WTC11 (cell line): ENCODE results near the gene SCAF4.

ENCODE experiments used
- CTCF ChIP-seq: fragments of 200-600 bp; IDR thresholded peaks from 2 replicates; pipeline ENCODE4 v1.8.0; 2022; ENCODE audit warnings: antibody characterized with exemption
- IRF1 ChIP-seq: sonication (generic); formaldehyde crosslinking; IDR thresholded peaks from 2 replicates; pipeline ENCODE4 v1.8.0; 2023; ENCODE audit warnings: missing genetic modification reagents

DNA sequence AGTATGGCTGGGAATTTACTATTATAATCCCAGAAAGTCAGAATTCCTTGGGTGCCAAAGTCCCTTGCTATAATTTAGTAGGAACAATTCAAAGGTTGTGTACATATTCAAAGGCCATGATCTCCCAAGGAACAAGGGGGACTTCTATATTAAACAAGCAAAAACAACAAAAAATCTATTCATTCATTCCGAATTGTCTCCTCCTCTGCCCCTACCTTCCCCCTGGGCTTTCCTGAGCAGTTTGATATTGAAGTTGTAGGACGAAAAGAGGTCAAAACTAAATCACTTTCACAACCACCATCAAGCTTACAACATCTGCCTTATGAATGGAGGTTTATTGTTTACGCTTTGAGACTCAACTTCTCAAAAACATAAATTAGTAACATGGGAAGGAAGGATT, 107.7 kb downstream of the SCAF4 start:
- no peak for TF ChIP-seq CTCF
- TF ChIP-seq IRF1 (CRISPR knock-in tag) = no peak
